ENCODE results near the gene SCGB1C1.
"Not testable (repeated sequence)": the region's sequence is repeated elsewhere in the genome, so short reads cannot be mapped to it uniquely, and the experiment has no call there.

SCGB1C1 gene

DNA sequence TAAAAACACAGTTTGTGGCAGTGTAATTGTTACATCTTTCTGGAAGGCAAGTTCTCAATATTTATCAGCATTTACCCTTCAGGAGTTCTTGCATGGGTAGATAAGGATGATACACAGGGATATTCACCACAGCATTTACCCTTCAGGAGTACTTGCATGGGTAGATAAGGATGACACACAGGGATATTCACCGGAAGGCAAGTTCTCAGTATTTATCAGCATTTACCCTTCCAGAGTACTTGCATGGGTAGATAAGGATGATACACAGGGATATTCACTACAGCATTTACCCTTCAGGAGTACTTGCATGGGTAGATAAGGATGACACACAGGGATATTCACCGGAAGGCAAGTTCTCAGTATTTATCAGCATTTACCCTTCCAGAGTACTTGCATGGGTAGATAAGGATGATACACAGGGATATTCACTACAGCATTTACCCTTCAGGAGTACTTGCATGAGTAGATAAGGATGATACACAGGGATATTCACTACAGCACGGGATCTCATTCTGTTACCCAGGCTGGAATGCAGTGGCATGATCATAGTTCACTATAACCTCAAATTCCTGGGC lies 27.9 kb downstream of the SCGB1C1 start:
- DNase-seq, result not testable (repeated sequence)

DNA sequence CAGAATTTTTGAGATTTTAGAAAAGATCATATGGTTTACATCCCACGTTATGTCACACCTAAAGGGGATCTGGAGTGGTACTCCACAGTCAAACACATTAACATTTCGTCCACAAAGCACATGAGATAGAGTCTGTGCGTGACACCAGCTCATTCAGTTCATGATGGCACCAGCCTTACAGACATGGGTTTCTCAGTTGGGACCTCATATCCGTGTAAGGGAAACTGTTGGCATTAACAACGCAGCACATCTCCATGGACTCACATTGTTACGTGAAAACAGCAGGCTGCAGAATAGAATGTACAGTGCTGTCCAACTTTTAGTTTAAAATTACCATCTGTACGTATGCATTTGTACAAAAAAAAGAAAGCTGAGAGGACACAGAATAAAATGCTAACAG lies 28.7 kb downstream of the SCGB1C1 start:
- DNase-seq, result no peak

DNA sequence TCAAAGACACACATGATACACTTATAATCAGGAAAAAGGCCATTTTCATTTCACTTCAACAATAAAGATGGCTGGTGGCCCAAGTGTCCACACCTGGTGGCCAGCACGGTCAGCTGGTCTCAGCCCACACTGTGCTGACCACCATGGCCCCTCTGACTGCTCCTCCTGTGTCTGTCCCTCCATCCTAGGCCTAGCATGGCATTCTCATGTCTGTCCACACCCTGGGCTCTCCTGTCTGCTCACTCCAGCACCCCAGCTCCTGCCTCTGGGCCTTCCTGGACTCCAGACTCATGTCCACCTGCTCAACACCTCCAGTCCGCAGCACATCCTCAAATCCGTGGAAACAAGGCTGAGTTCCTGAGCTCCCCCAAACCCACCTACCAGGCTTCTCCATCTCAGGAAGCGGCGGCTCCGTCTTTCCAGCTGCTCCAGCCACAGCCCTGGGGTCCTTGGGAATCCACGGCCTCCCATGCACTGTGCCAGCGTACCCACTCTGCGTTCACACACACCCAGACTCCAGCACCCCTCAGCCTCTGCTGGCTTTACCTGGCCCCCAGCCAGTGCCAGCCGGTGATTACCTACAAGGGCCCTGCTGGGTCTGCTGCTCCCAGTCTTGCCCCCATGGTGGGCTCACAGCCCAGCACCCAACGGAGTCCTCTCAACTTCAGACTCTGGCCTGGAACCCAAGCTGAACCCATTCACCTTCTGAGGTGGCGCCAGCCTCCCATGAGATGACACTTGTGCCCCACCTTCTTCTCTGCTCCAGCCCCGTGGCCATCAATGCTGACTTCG lies 29.3 kb downstream of the SCGB1C1 start:
- no peak for DNase-seq

DNA sequence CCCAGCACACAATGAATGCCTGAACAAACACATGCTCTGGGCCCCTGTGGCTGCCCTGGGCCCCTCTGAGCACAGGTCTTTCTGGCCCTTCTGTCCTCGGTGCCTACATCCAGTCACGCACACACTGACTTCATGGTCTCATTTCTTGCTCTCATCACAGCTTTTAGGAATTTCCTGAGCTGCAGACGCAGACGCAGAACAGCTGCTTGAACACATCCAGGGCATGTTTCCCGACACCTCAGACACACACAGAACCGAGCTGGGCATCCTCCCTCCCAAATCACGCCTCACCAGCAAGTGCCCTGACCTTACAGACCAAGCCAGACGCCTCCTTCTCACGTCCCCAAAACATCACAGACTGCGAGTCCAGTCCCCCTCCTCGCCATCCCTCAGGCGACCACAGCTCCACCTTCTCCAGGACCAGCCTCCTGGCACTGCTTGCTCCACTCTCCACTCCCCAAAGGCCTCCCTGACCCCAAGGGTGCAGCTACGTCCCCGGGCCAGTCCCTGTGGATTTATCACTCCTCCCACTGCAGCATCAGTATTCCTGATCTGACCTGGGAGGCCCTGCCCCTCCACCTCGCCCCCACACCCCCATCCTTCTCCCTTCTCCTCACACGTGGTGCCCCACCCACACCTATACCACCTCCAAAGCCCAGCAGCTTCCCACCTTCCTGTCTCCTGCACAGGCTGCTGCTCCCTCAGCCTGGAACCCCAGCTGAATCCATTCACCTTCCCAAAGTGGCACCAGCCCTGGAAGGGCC lies 30.3 kb downstream of the SCGB1C1 start:
- DNase-seq, result no peak

DNA sequence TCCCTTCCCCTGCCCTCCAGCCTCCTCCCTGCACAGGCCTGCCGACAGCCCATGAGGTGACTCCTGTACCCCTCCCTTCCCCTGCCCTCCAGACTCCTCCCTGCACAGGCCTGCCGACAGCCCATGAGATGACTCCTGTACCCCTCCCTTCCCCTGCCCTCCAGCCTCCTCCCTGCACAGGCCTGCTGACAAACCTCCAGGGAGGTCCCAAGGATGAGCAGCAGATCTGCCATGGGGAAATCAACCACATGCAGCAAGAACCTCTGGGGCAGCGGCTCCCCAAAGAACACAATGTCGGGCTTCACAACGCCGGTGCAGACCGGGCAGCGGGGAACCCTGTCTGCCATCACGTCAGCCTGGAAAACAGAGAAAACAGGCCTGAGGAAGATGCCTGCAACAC lies 31.0 kb downstream of the SCGB1C1 start:
- no peak for DNase-seq

DNA sequence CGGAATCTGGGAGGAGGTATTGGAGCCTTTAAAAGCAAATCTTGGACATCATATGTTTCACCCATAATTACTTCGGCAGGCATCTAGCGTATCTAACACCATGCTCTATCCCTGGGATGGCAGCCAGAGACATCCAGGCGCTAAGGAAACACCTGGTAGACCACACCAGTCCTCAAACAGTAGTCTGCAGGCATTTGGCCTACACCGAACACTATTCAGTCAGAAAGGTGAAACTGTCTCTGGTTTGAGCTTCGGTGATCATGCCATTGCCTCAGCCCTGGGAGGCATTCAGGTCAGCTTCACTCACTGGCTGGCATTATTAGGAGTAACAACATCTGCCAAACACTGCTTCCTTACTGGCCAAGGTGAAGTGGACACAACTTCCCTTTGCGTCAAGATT lies 31.5 kb downstream of the SCGB1C1 start:
- no peak for DNase-seq

DNA sequence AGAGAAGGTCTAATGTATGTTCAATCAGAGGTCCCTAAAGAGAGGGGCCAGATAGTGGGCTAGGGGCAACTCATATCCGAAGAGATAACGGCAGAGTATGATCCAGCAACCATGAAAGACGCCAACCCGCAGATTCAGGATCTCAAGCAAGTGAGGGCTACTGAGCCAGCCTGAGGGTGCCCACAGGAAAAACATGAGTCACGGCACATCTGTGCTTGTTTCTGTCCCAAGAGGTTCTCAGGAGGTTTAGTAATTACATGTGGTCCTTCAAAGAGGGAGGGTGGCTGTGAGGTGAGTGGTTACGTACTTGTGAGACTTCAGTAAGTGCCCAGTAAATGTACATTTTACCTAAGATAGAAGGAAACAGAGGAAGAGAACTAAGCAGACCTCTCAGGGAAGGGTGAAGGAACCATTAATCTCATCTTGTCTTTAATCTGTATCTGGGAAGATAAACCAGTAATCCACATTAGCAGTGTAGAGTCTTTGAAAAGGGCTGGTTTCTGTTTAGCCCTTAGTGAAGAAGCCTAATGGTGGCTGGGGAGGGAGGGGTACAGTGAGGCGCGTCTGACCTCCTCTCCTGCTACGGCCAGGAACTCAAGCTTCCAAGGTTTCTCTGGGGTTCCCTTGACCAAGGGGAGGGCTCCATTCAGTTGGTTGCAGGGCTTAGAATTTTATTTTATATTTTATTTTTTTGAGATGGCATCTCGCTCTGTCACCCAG lies 33.0 kb downstream of the SCGB1C1 start:
- DNase-seq, result no peak

DNA sequence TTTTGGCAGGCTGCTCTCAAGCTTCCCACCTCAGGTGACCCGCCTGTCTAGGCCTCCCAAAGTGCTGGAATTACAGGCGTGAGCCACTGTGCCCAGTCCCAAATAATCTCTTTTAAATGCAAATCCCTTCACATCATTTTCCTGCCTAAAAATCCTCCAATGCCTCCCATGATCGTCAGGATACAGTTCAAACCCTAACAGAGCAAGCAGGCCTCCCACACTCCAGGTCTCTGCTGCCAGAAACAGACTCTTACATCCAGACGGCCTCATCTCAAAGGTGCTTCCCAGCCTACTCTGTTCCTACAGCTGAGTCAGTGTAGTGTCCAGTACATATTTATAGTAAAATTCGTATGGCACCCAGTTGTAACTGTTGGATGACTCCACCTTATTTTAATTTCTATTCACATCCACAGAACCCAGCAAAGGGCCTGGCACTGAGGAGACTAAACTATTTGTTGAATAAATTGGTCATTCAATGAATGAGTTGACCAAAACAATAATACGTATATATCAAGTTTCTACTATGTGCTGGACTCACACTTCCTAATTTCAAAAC lies 35.0 kb downstream of the SCGB1C1 start:
- DNase-seq, result no peak

DNA sequence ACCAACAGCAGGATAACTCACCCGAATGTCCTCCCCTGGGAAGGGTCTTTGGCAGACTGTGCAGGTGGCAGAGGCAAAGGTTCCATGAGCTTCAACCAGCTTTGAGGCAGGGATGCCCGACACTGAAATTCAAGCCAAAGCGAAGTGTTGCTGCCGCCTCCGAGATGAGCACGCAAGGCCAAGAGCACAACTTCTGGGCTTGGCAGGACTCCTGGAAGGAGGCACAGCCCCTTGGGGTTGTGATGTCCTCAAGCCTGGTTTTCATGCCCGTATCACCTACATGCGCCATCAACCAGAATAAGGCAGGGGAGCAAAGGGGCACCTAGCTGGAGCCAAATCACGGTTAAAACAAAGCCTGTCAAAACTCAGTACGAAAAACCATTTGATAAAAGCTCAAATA lies 37.6 kb downstream of the SCGB1C1 start:
- DNase-seq, result no peak

DNA sequence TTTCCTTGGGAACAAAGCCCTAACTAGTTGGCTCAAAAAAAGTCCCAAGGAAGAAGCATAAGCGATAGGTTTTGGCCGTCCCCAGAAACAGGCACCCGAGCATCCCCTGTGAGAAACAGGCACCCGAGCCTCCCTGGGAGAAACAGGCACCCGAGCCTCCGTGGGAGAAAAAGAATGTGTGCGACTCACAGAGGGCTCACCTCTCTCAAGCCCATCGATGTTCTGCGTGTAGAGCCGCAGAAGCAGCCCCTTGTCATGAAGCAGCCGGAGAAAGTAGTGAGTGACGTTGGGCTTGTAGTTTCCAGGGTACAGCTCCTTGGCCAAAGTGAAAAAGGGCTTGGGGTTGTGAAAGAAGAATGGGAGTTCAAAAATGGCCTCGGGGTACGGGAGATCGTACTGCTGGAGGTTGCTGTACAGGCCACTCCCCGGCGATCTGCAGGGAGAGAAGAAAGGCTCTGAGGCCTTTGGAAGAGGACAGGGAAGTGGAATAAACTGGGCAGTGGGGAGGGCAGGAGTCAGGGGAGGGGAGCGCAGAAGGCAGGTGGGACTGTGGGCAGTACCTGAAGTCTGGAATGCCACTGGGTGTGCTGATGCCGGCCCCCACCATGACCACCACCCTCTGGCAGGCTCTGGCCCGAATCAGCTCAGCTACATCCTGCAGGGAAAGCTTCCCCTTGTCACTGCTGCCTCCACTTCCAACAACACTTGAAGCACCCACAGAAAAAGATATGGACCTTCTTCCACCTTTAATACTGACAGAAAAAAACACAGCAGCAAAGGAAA lies 40.1 kb downstream of the SCGB1C1 start:
- DNase-seq, result no peak

DNA sequence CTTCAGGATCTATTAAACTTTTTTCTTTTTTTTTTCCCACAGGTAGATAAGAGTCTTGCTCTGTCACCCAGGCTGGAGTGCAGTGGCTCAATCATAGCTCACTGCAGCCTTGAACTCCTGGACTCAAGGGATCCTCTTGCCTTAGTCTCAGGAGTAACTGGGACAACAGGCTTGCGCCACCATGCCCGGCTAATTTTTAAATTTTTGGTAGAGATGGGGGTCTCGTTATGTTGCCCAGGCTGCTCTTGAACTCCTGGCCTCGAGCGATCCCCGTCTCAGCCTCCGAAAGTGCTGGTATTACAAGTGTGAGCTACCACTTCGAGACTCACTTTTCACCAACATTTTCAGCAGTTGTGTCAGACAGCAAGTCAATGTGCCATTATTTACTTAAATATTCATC lies 42.3 kb downstream of the SCGB1C1 start:
- DNase-seq, result no peak

DNA sequence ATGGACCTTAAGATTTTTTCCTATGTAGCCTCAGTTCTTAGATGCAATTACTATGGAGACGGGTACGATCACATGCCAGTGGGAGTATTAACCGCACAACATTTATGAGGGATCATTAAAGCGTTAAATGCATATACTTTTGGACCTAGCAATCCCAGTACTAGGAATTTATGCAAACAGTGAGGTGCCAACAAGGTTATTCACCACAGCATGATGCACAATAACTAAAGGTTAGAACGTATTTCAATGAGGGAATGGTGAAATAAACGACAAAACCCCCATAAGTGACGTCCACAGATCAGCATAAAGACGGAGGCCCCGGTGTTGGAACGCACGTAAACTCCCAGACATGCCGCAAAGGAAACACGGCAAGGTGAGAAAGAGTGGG lies 42.7 kb downstream of the SCGB1C1 start:
- DNase-seq, result no peak

DNA sequence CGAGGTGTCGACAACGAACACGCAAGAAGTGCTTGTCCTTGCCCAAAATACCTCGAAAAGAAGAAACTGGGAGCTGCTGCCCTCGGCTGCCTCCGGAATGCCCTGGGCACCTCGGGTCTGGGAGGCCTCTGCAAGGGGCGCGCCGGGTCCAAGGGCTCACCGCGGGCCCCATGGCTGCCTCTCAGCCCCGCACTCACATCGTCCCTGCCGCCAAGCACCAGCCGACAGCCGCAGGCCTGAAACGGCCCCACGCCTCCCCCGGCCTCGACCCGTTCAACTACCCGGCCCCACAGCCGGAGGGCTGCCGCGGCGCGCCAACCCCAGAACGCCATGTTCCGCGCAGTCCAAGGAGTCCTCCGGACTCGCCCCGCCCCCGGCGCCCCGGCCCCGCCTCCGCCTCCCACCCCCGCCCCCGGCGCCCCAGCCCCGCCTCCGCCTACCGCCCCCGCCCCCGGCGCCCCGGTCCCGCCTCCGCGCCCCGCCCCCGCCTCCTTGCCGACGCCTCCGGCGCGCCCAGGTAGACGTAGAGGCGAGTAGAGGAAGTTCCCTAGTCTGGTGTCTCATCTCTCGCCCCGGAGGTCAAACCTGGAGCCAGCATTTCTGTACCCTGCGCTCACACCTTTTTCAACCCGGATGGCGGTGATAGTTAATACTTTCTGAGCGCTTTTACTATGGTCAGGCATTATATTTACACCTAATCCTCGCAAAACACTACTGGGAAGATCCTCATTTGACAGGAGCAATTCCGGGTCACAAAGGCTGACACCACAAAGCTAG lies 43.3 kb downstream of the SCGB1C1 start, which contains the start of gene SIRT3:
Gene SIRT3, minus strand, starts transcription at position 346 of the 777 bp plus-strand sequence. Its CDS starts 14 bp downstream, at position 332.
- DNase-seq, result peak; percentile 60

DNA sequence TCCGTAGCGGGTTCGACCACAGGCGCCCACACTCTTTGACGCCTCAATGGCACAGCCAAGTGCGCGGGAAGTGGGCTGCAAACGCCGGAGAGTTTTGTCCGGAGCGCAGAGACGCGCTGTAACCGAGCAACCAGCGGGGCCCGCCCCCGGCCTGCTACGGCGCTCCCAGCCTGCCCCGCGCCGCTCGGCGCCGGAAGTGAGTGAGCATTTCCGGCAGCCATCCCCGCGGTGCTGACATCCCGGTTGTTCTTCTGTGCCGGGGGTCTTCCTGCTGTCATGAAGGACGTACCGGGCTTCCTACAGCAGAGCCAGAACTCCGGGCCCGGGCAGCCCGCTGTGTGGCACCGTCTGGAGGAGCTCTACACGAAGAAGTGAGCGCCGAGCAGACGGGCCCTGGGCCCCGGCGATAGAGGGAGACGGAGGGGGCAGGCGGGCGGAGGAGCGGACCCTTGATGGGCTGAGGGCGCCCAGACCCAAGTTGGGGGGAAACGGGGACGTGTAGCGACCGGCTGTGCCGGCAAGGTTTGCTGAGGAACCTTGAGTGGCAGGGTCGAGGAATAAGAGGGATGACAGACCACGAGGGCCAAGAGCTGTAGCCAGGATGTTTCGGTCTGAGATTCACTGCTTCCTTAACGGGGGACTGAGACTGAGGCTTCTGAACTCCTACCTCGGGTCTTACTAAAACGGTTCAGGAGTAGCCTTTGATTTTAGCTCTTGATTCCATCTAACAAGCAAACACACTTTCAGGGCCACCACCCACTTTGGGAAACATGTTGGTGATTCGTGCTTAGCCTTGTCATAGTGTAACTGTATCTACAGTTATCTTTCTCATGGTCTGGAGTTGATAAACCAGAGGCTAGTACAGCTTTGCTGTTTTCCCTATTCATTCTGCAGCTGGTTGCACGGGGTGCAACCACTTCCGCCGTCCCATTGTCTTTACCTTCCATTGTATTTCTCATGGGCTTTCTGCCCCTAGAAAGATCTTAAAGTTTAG lies 44.2 kb downstream of the SCGB1C1 start, which contains the start of gene PSMD13:
Gene PSMD13, plus strand, starts transcription at position 203 of the 994 bp plus-strand sequence. Its CDS starts 74 bp downstream, at position 277.
- peak; percentile 8 for DNase-seq

DNA sequence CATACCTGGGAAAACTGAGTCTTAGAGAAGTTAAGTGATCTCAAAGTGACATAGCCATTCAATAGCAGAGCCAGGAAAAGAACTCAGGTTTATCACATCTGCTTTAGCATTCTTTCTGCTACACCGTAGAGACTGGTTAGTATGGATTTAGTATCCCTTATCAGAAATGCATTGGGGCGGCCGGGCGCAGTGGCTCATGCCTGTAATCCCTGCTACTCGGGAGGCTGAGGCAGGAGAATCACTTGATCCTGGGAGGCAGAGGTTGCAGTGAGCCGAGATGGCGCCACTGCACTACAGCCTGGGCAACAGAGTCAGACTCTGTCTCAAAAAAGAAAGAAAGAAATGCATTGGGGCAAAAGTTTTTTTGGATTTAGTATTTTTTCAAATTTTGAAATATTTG lies 45.5 kb downstream of the SCGB1C1 start:
- DNase-seq, result not testable (repeated sequence)

DNA sequence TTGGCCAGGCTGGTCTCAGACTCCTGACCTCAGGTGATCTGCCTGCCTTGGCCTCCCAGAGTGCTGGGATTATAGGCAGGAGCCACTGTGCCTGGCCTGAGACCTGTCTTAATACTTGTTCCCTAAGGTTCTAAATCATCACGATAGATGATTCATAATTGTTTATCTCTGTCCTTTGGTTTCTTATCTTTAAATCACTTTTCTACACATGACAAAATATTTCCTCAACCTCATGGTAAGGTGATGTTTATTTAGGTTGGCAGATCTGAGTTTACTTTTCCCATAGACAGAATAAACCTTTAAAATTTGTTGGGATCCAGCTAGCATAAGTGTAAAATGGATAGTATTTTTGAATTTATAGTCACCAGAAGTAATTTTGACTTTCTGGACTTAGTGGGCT lies 47.4 kb downstream of the SCGB1C1 start:
- DNase-seq, result no peak

DNA sequence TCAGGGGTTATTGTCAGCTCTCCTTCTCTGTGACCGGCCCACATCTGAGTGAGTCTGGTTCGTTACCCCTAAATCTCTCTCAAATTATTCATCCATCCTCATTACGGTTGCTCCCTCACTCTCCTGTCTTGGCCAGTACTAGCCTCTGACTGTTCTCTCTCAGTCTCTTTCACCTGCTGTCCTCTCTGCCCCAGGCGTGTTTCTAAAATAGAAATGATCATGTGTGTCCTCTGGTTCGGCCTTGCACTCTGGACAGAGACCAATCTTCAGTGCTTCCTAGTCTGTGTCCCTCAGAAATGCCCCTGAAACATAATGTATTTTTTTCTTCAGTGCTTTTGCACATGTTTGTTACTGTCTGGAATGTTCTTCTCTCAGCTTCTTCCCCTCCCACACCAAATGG lies 48.8 kb downstream of the SCGB1C1 start:
- no peak for DNase-seq

Measured in NCI-H187 treated with DMSO at 0.1 percent for 48 hours (cell line).